Head of caudate nucleus (tissue), 42 donors: ENCODE data around the gene UQCRQ.

Source experiments
- DNase-seq, 42 donors: peaks; one replicate each; pipeline versions ENCODE4 v3.0.0 to v3.0.0-alpha.2; 2020 to 2021; ENCODE audit warnings: mixed read lengths in 7 of 42
- intact Hi-C: fragments of 100-400 bp; cut with DNase I; formaldehyde crosslinking; loops from one replicate; pipeline ENCODE4 v1.15.0; 2022

Gene UQCRQ

DNA sequence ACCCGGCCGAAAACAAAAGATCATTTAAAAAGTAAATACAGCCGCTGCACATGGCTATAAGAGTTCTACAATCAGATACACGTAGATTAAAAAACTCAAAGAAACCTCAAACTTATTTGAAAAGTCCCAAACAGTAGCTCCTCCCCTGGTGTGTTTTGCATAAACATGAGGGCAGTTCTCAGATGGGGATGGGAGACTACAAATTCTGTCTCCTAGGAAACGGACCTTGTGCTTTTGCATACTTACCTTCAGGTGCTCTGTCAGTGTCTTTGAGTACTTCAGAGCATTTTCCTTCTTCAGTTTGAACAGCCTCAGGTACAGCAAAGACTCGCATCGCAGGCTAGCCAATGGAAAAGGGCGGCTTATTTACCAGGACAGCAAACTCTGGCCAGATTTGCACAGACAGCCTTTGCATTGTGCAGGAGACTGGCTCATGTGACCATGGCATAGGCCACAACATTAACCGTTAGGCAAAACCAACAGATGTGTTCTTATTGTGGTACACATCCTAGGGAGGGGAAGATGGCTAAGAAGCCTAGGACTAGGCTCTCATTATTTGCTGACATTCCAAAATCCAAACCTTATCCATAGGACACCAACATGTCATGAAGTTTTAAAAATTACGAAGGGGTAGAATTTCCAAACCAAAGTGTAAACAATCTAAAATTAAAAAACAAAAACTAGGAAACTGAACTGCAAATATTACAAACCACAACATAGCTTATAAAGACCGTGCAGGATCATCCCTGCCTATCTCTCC, 19.8 kb downstream of the UQCRQ start:
- DNase-seq, result peak in 5 of 42 donors; percentile 15 to 56 (median 26)
- intact Hi-C loops, result no loop called here

DNA sequence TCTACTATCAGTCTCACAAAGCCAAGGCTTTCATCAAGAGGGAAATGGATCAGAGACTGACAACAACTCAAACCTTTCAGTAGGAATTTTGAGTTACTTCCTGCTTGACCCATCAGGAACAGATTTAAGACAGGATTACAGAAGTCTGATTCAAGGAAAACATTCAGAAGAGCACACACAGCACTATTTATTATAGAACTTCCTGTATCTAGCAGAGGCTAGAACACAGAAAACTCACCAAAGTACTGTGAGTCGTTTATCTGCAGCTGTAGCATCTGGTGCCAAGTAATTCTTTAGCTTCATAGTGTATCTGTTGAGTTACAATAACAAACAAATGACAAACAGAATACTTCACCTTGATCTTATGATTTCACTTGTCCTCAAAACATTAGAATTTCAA, 20.8 kb downstream of the UQCRQ start:
- intact Hi-C loops, result no loop called here
- no peak for DNase-seq

DNA sequence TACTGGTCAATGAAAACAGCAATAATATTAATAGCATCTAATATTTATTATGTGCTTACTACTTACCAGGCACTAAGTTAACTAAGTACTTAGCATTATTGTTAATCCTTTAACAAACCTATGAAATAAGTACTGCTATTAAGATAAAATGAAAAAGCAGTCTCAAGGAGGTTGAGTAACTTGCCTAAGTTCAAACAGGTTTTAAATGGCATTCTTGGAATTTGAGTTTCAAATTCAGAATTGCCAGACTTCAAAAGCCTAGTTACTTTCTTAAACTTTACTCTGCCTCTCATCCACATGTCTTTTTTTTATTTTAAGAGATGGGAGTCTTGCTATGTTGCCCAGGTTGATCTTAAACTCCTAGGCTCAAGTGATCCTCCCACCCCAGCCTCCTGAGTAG, 23.1 kb downstream of the UQCRQ start:
- intact Hi-C loops, result no loop called here
- DNase-seq, result no peak

DNA sequence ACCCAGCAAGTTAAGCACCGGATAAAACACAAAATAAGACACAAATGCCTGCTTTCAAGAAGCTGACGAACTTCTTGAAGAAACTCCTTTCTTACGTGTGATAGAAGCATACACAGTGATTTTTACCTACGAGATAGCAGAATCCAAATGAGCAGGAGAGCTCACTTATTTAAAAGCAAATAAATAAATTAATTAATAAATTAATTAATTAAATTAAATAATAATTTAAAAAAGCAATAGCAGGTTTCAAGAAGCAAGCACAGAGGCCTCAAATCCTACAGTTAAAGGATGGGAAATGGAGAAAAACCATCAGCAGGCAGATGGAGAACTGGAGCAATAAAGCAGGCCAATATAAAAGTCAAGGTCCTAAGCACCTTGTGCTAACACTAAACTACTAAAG, 24.4 kb downstream of the UQCRQ start:
- intact Hi-C loops, result no loop called here
- DNase-seq, result no peak

DNA sequence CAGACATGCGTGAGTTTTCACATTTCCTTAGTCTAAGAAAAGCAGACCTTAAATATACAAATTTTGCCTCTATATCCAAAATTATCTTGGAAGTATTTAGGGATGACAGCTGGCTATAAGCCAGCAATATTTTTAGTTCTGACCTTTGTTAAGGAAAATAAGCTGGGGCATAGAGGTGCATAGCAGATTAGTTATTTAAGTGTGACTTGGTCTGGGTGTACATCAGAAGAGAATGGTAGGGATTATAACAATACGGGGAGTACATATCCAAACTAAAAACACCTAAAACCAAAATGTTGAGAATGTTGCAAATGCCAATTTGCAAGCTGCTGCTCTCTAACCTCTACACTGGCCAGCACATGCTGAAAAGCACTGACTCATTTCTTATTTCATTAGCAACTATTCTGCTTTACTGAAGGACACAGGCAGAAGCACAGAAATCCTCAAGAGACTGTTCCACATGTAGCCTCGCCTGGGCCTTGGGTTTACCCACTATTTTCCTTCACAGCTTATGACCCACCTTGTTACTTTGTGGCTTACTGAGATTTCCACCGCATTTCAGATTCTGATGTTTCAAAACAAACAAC, 29.4 kb downstream of the UQCRQ start:
- no peak for DNase-seq
- intact Hi-C loops, result no loop called here

DNA sequence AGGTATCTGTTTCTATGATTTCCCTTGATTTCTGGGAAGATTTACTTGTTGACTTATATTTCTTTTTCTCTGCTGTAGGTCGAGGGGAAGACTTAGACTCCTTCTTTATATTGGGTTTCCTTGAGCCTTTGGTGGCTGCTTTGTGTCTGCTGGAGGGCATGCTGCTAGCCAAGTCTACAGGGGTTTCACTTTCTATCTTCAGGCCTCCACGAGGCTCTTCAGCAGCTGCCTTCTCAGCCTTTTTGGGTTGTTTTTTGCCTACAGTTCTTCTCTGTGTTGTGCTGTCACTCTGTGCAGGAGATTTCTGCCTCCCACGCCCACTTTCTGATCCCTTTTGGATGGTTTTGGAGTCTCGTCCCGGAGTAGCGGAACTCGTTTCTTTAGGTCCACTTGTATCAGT, 30.2 kb downstream of the UQCRQ start:
- intact Hi-C loops, result no loop called here
- peak in 2 of 42 donors; percentile 20 to 22 for DNase-seq

DNA sequence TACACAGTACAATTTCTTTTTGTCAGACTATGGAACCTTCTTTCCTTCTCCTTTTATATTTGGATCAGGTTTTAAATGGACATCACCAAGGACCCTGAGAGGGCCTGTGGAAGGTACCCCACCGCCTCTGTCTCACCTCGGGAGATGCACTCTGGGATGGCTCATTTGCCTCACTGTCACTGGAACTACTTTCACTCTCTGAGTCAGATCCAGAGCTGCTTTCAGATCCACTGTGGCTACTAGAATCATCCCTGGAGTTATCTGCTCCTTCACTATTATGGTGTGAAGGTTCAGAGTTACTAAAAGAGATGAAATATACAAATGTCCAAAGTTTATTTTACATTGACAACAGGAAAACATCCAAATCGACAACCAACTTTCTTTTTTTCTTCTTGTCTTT, 31.7 kb downstream of the UQCRQ start:
- no peak for DNase-seq
- intact Hi-C loops, result no loop called here

DNA sequence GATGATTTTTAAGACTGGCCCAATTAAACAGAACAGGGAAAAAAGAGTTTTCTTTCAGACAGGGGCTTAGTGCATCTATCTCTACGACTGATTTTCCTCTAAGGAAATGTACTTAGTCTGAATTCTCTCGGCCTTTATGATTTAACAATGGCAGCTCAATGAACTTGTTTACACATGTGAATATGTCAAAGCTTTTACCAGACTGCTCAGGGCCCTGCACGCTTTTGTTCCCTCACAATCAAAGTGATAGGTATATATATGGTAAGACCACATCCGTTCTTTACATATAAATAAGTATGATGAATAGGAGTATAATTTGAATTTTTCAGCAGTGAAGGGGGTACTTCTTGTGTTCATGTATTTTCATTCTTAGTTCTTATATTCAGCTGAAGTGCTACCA, 34.6 kb downstream of the UQCRQ start:
- intact Hi-C loops, result no loop called here
- no peak for DNase-seq

DNA sequence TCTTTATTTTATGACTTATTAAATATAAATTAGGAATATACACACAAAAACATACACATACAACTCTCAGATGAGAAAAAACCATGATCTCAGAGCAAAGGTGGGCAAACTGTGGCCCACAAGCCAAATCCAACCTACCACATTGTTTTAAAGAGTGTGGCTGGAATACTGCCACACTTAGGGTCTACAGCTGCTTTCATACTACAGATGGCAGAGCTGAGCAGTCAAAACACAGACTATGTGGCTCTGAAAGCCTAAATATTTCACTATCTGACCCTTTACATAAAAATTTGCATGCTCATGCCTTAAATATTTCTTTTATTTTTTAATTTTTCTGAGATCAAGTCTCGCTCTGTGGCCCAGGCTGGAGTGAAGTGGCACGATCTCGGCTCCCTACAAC, 35.3 kb downstream of the UQCRQ start:
- DNase-seq, result no peak
- intact Hi-C loops, result no loop called here

DNA sequence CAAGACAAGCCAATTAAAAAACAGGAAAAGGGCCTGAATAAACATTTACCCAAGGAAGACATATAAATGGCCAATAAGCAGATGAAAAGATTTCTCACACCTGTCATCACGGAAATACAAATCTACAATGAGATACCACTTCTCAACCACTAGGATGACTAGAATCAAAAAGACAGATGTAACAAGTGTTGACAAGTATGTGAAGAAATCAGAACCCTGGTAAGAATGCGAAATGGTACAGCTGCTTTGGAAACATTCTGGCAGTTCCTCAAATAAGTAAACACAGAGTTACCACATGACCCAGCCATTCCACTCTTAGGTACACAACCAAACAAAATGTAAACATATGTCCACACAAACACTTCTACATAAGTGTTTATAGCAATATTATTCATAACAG, 39.5 kb downstream of the UQCRQ start:
- no peak for DNase-seq
- intact Hi-C loops, result no loop called here

DNA sequence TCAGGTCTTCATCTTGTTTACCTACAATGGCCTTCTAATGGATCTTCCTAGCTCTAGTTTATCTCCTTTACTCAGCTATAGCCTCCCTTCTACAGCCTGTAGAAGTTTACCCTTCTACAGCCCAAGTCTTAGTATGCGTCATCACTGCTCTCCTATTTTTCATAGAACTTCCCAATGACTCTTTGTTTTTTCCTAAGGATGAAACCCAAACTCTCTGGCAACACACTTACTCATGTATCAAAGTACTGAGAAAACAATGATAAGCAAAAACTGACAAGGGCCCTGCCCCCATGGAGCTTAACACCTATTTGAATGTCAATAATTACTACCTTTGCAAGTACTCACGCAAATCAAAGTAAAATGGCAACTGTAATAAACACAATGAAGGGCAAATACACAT, 40.7 kb downstream of the UQCRQ start:
- DNase-seq, result no peak
- intact Hi-C loops, result no loop called here

DNA sequence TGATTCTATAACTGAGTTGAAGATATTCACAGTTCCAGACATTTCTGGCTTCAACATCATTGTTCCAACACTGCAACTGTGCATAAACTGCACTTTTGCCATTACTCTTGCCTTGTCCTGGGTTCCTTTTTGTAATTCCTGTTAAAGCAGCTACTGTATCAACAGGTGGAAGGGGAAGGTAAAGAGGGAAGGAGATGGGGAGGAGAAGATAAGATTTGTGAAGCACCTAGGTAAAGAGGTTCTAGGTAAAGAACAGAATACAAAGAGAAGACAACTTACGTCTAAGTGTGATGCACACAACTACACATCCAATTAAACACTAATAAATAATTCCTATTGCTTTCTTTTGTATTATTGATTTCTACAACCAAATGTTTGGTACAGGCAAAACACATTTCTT, 43.3 kb downstream of the UQCRQ start:
- no peak for DNase-seq
- intact Hi-C loops, result no loop called here

DNA sequence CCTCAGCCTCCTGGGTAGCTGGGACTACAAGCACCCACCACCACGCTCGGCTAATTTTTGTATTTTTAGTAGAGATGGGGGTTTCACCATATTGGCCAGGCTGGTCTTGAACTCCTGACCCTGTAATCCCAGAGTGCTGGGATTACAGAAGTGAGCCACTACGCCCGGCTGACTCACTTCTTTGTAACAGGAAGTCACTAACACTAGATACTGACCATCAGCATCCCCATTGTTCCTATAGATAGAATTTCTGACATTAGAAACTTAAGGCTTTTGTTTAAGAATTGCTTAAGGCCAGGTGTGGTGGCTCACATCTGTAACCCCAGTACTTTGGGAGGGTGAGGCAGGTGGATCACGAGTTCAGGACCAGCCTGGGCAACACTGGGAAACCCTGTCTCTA, 49.2 kb downstream of the UQCRQ start:
- intact Hi-C loops, result no loop called here
- DNase-seq, result no peak

DNA sequence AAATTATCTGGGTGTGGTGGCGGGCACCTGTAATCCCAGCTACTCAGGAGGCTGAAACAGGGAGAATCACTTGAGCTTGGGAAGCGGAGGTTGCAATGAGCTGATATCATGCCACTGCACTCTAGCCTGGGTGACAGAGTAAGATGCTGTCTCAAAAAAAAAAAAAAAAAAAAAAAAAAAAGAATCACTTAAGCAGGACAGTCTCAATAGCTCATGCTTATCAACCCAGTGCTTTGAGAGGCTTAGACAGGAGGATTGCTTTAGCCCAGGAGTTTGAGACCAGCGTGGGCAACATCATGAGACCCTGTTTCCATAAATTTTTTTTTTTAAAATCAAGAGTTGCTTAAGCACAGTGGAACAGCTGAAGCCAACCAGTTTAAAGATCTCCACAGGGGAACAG, 49.6 kb downstream of the UQCRQ start:
- DNase-seq, result no peak
- intact Hi-C loops, result no loop called here
